IPS DF 6.9 (cell line): ENCODE data around the gene CASTOR2.

ENCODE experiments used
- DNase-seq: peaks from one replicate; pipeline ENCODE4 v3.0.0-alpha.2; 2013; ENCODE audit warnings: low read depth, low spot score
- H3K27ac ChIP-seq: one replicate; pipeline ENCODE4 v1.5.1; 2013; ENCODE audit warnings: low read length, control low read depth
- H3K27me3 ChIP-seq: 2 replicates; pipeline ENCODE4 v1.6.1; 2013; ENCODE audit warnings: mild to moderate bottlenecking, low read length; ENCODE audit not compliant: control insufficient read depth, insufficient read depth
- H3K36me3 ChIP-seq: 2 replicates; pipeline ENCODE4 v1.6.1; 2013; ENCODE audit warnings: low read length; ENCODE audit not compliant: control insufficient read depth, insufficient read depth
- H3K4me1 ChIP-seq: 2 replicates; pipeline ENCODE4 v1.6.1; 2013; ENCODE audit warnings: low read length; ENCODE audit not compliant: control insufficient read depth, insufficient read depth
- H3K4me3 ChIP-seq: 2 replicates; pipeline ENCODE4 v1.5.1; 2013; ENCODE audit warnings: mild to moderate bottlenecking, low read length
- H3K9me3 ChIP-seq: 2 replicates; pipeline ENCODE4 v1.6.1; 2013; ENCODE audit warnings: low read length, inconsistent platforms; ENCODE audit not compliant: control insufficient read depth, insufficient read depth
- WGBS: extraction: QIAGEN DNeasy Blood & Tissue Kit; methylation state at CpG from one replicate; pipeline ENCODE4 v1.1.7; 2013; ENCODE audit warnings: mixed read lengths, missing lambda C conversion rate; ENCODE audit not compliant: insufficient read length, insufficient coverage; 5-methylcytosine and 5-hydroxymethylcytosine counted together

The CASTOR2 gene

GRCh38 chr7:75033826-75034225, 69.3 kb downstream of the CASTOR2 start:
- WGBS, result no CpG with 5 or more reads among the region's 8 CpGs

GRCh38 chr7:75038508-75038907, 74.0 kb downstream of the CASTOR2 start:
- Histone ChIP-seq H3K27me3 (no peaks in the 10 kb centered on the region), H3K36me3 (peaks cover 9% of the 10 kb centered on the region), H3K4me1 (peaks cover 3% of the 10 kb centered on the region; the same call in 1 of the 2 replicates), H3K9me3 (no peaks in the 10 kb centered on the region), H3K27ac (no peak overlapping the region), H3K4me3 (no peak overlapping the region)
- DNase-seq, result no peak
- no CpG with 5 or more reads among the region's 8 CpGs for WGBS

More at GRCh38 chr7:75033826-75034225, 69.3 kb downstream of the CASTOR2 start:
- H3K36me3 ChIP-seq, result no peaks in the 10 kb centered on the region
- DNase-seq, result no peak
- H3K9me3 ChIP-seq, result no peaks in the 10 kb centered on the region
- H3K4me1 ChIP-seq, result no peaks in the 10 kb centered on the region
- no peaks in the 10 kb centered on the region for H3K27me3 ChIP-seq
- H3K27ac ChIP-seq, result no peak overlapping the region
- no peak overlapping the region; the same call in 1 of the 2 replicates for H3K4me3 ChIP-seq

- Histone ChIP-seq H3K36me3 (peaks cover 9% of the 10 kb centered on the region), H3K27me3 (no peaks in the 10 kb centered on the region), H3K4me1 (peaks cover 3% of the 10 kb centered on the region; the same call in 1 of the 2 replicates), H3K27ac (no peak overlapping the region), H3K9me3 (no peaks in the 10 kb centered on the region), H3K4me3 (no peak overlapping the region)
- no CpG with 5 or more reads among the region's 10 CpGs for WGBS
- no peak for DNase-seq
Observed at GRCh38 chr7:75039166-75039565, 74.7 kb downstream of the CASTOR2 start.

GRCh38 chr7:75039709-75040108, 75.2 kb downstream of the CASTOR2 start:
- Histone ChIP-seq H3K27me3 (no peaks in the 10 kb centered on the region), H3K4me3 (no peak overlapping the region), H3K9me3 (no peaks in the 10 kb centered on the region), H3K4me1 (peaks cover 3% of the 10 kb centered on the region; the same call in 1 of the 2 replicates), H3K27ac (no peak overlapping the region), H3K36me3 (peaks cover 9% of the 10 kb centered on the region)
- DNase-seq, result no peak
- no CpG with 5 or more reads among the region's 11 CpGs for WGBS

GRCh38 chr7:75040512-75040911, 76.0 kb downstream of the CASTOR2 start:
- peaks cover 3% of the 10 kb centered on the region; the same call in 1 of the 2 replicates for H3K4me1 ChIP-seq
- no peaks in the 10 kb centered on the region for H3K27me3 ChIP-seq
- no CpG with 5 or more reads among the region's 10 CpGs for whole genome bisulfite sequencing
- no peak for DNase-seq
- peaks cover 9% of the 10 kb centered on the region for H3K36me3 ChIP-seq
- no peaks in the 10 kb centered on the region for H3K9me3 ChIP-seq
- H3K27ac ChIP-seq, result no peak overlapping the region
- H3K4me3 ChIP-seq, result no peak overlapping the region

GRCh38 chr7:75042286-75042685, 77.8 kb downstream of the CASTOR2 start:
- WGBS, result no CpG with 5 or more reads among the region's 19 CpGs
- peaks cover 9% of the 10 kb centered on the region for H3K36me3 ChIP-seq
- DNase-seq, result no peak

GRCh38 chr7:75042831-75043703, 78.6 kb downstream of the CASTOR2 start:
- no peaks in the 10 kb centered on the region for H3K27me3 ChIP-seq
- H3K36me3 ChIP-seq, result peaks cover 9% of the 10 kb centered on the region
- no peaks in the 10 kb centered on the region for H3K9me3 ChIP-seq
- H3K4me1 ChIP-seq, result peaks cover 3% of the 10 kb centered on the region; the same call in 1 of the 2 replicates
- DNase-seq, result no peak
- no peak overlapping the region for H3K27ac ChIP-seq
- WGBS, result no CpG with 5 or more reads among the region's 28 CpGs
- no peak overlapping the region for H3K4me3 ChIP-seq

More at GRCh38 chr7:75042286-75042685, 77.8 kb downstream of the CASTOR2 start:
- H3K4me1 ChIP-seq, result peaks cover 3% of the 10 kb centered on the region; the same call in 1 of the 2 replicates
- no peak overlapping the region for H3K4me3 ChIP-seq
- H3K27me3 ChIP-seq, result no peaks in the 10 kb centered on the region
- H3K27ac ChIP-seq, result no peak overlapping the region
- no peaks in the 10 kb centered on the region for H3K9me3 ChIP-seq

GRCh38 chr7:75045881-75046280, 81.4 kb downstream of the CASTOR2 start:
- no peak for DNase-seq
- Histone ChIP-seq H3K9me3 (no peaks in the 10 kb centered on the region), H3K27me3 (no peaks in the 10 kb centered on the region), H3K36me3 (peaks cover 15% of the 10 kb centered on the region), H3K4me1 (no peaks in the 10 kb centered on the region), H3K27ac (no peak overlapping the region), H3K4me3 (no peak overlapping the region)
- WGBS, result no CpG with 5 or more reads among the region's 14 CpGs

- DNase-seq, result no peak
- Histone ChIP-seq H3K36me3 (peaks cover 17% of the 10 kb centered on the region), H3K27ac (no peak overlapping the region)
Observed at GRCh38 chr7:75048435-75049379, 84.2 kb downstream of the CASTOR2 start.

GRCh38 chr7:75049817-75050216, 85.3 kb downstream of the CASTOR2 start:
- Histone ChIP-seq H3K27me3 (no peaks in the 10 kb centered on the region), H3K36me3 (peaks cover 20% of the 10 kb centered on the region), H3K4me1 (no peaks in the 10 kb centered on the region), H3K27ac (no peak overlapping the region), H3K9me3 (no peaks in the 10 kb centered on the region), H3K4me3 (no peak overlapping the region)
- WGBS, result no CpG with 5 or more reads among the region's 10 CpGs
- no peak for DNase-seq

More at GRCh38 chr7:75048435-75049379, 84.2 kb downstream of the CASTOR2 start:
- Histone ChIP-seq H3K9me3 (no peaks in the 10 kb centered on the region), H3K27me3 (no peaks in the 10 kb centered on the region), H3K4me3 (no peak overlapping the region), H3K4me1 (no peaks in the 10 kb centered on the region)
- WGBS, result no CpG with 5 or more reads among the region's 17 CpGs
